Suprapubic skin (tissue), 4 donors: ENCODE data around the gene SEMA6A. TPM values are rescaled to one million over a fixed set of nuclear protein-coding genes. Genes with fewer than 3 reads are reported as not detected.

Experiments used
- DNase-seq, 2 donors: peaks; one replicate each; pipeline ENCODE4 v3.0.0-alpha.2; 2019; ENCODE audit warnings: low spot score in 2 of 2
- H3K27ac ChIP-seq: fragments of 200-600 bp; sonication (generic); one replicate; pipeline ENCODE4 v1.5.1; 2019
- H3K27me3 ChIP-seq: fragments of 200-600 bp; sonication (generic); one replicate; pipeline ENCODE4 v1.5.1; 2019
- H3K36me3 ChIP-seq: fragments of 200-600 bp; sonication (generic); one replicate; pipeline ENCODE4 v1.5.1; 2019
- H3K4me1 ChIP-seq: fragments of 200-600 bp; sonication (generic); one replicate; pipeline ENCODE4 v1.5.1; 2019
- H3K4me3 ChIP-seq: fragments of 200-600 bp; sonication (generic); one replicate; pipeline ENCODE4 v1.5.1; 2019; ENCODE audit warnings: mild to moderate bottlenecking
- H3K9me3 ChIP-seq: fragments of 200-600 bp; sonication (generic); one replicate; pipeline ENCODE4 v1.5.1; 2019
- CTCF ChIP-seq, 2 donors: fragments of 200-600 bp in 1 of 2; fragments of 450-650 bp in 1 of 2; sonication (generic) in 1 of 2; IDR thresholded peaks; one replicate each; pipeline ENCODE4 v1.5.1; 2016 to 2019; ENCODE audit warnings: antibody characterized with exemption in 2 of 2, mild to moderate bottlenecking in 1 of 2, moderate library complexity in 1 of 2
- EP300 ChIP-seq: sonication (generic); formaldehyde crosslinking; IDR thresholded peaks from one replicate; pipeline ENCODE4 v1.6.1; 2017; ENCODE audit warnings: antibody characterized with exemption
- POLR2A ChIP-seq, 2 donors: fragments of 450-650 bp; IDR thresholded peaks; one replicate each; pipeline ENCODE4 v1.6.1; 2017; ENCODE audit warnings: antibody characterized with exemption in 2 of 2, mild to moderate bottlenecking in 2 of 2, moderate library complexity in 2 of 2
- POLR2AphosphoS5 ChIP-seq, 3 donors: sonication (generic); formaldehyde crosslinking; IDR thresholded peaks; one replicate each; pipeline ENCODE4 v1.6.1; 2017; ENCODE audit warnings: antibody characterized with exemption in 3 of 3
- WGBS: methylation state at CpG from one replicate; pipeline ENCODE4 v1.1.5; 2018; 5-methylcytosine and 5-hydroxymethylcytosine counted together
- total RNA-seq, 4 donors: library from RNA; depleted of rRNA; stranded (reverse); fragments of >200 nt; gene quantifications; one replicate each; pipeline ENCODE4 v1.1.0, GENCODE V29; 2016

SEMA6A gene
- total RNA-seq, 4 donors from 2014 or later = 7.4 to 27.8 (median 15.5) TPM

GRCh38 chr5:116507051-116507537 lies 67.5 kb downstream of the SEMA6A start:
- TF ChIP-seq EP300 = no peak
- 62% methylated on average over 3 of the region's 3 CpGs for WGBS
- Histone ChIP-seq H3K27me3 (no peaks in the 10 kb centered on the region), H3K27ac (no peak overlapping the region), H3K36me3 (no peaks in the 10 kb centered on the region), H3K4me3 (no peak overlapping the region), H3K9me3 (no peaks in the 10 kb centered on the region), H3K4me1 (peaks cover 3% of the 10 kb centered on the region)
- DNase-seq = no peak

GRCh38 chr5:116506488-116506887 lies 68.1 kb downstream of the SEMA6A start:
- Histone ChIP-seq H3K4me3 (no peak overlapping the region), H3K4me1 (peaks cover 3% of the 10 kb centered on the region), H3K27me3 (no peaks in the 10 kb centered on the region), H3K27ac (no peak overlapping the region), H3K9me3 (no peaks in the 10 kb centered on the region), H3K36me3 (no peaks in the 10 kb centered on the region)
- TF ChIP-seq CTCF (IDR thresholded peaks at IDR 0.05) (no peak), POLR2AphosphoS5 (IDR thresholded peaks at IDR 0.05) (no peak), EP300 (no peak), POLR2A (IDR thresholded peaks at IDR 0.05) (no peak)
- WGBS = 61% methylated on average over 2 of the region's 2 CpGs
- no peak for DNase-seq

- no peaks in the 10 kb centered on the region for H3K36me3 ChIP-seq
- no peak overlapping the region for H3K27ac ChIP-seq
- TF ChIP-seq POLR2AphosphoS5 (IDR thresholded peaks at IDR 0.05) (no peak), EP300 (no peak), POLR2A (IDR thresholded peaks at IDR 0.05) (no peak), CTCF (IDR thresholded peaks at IDR 0.05) (no peak)
- peaks cover 3% of the 10 kb centered on the region for H3K4me1 ChIP-seq
- H3K27me3 ChIP-seq = no peaks in the 10 kb centered on the region
- no peak for DNase-seq
- no peaks in the 10 kb centered on the region for H3K9me3 ChIP-seq
- WGBS = 85% methylated on average over 8 of the region's 8 CpGs
- H3K4me3 ChIP-seq = no peak overlapping the region
These were observed 69.9 kb downstream of the SEMA6A start for GRCh38 chr5:116504593-116505166.

- TF ChIP-seq POLR2A (IDR thresholded peaks at IDR 0.05) = no peak
- 38% methylated on average over 3 of the region's 3 CpGs for WGBS
- no peak for DNase-seq
- Histone ChIP-seq H3K9me3 (no peaks in the 10 kb centered on the region), H3K27me3 (no peaks in the 10 kb centered on the region), H3K4me1 (peaks cover 3% of the 10 kb centered on the region), H3K4me3 (no peak overlapping the region), H3K27ac (no peak overlapping the region), H3K36me3 (no peaks in the 10 kb centered on the region)
These were observed 72.0 kb downstream of the SEMA6A start for GRCh38 chr5:116502616-116503015.

- WGBS = 82% methylated on average over 4 of the region's 4 CpGs
- Histone ChIP-seq H3K4me3 (no peak overlapping the region), H3K27me3 (no peaks in the 10 kb centered on the region), H3K9me3 (no peaks in the 10 kb centered on the region), H3K36me3 (no peaks in the 10 kb centered on the region), H3K27ac (no peak overlapping the region), H3K4me1 (peaks cover 3% of the 10 kb centered on the region)
- DNase-seq = no peak
- TF ChIP-seq CTCF (IDR thresholded peaks at IDR 0.05) (no peak), POLR2A (IDR thresholded peaks at IDR 0.05) (no peak), EP300 (no peak), POLR2AphosphoS5 (IDR thresholded peaks at IDR 0.05) (no peak)
These were observed 72.5 kb downstream of the SEMA6A start for GRCh38 chr5:116502138-116502537.

- H3K36me3 ChIP-seq = peaks cover 19% of the 10 kb centered on the region
- no peak overlapping the region for H3K4me3 ChIP-seq
- no peak for TF ChIP-seq CTCF (IDR thresholded peaks at IDR 0.05)
- TF ChIP-seq EP300 = no peak
- H3K27ac ChIP-seq = no peak overlapping the region
- peaks cover 3% of the 10 kb centered on the region for H3K4me1 ChIP-seq
- 59% methylated on average over 4 of the region's 4 CpGs for WGBS
- no peaks in the 10 kb centered on the region for H3K9me3 ChIP-seq
- no peak for DNase-seq
- no peaks in the 10 kb centered on the region for H3K27me3 ChIP-seq
These were observed 76.0 kb downstream of the SEMA6A start for GRCh38 chr5:116498503-116499048.
